Cerebellar nuclear complex (tissue), 1 donor: ENCODE results near the gene INF2.
"Not testable (repeated sequence)": the region's sequence is repeated elsewhere in the genome, so short reads cannot be mapped to it uniquely, and the experiment has no call there.

ENCODE experiments used
- DNase-seq, 2 experiments: peaks; one replicate each; lab custom pipeline; 2025; lab: John Stamatoyannopoulos, UW

INF2 gene

DNA sequence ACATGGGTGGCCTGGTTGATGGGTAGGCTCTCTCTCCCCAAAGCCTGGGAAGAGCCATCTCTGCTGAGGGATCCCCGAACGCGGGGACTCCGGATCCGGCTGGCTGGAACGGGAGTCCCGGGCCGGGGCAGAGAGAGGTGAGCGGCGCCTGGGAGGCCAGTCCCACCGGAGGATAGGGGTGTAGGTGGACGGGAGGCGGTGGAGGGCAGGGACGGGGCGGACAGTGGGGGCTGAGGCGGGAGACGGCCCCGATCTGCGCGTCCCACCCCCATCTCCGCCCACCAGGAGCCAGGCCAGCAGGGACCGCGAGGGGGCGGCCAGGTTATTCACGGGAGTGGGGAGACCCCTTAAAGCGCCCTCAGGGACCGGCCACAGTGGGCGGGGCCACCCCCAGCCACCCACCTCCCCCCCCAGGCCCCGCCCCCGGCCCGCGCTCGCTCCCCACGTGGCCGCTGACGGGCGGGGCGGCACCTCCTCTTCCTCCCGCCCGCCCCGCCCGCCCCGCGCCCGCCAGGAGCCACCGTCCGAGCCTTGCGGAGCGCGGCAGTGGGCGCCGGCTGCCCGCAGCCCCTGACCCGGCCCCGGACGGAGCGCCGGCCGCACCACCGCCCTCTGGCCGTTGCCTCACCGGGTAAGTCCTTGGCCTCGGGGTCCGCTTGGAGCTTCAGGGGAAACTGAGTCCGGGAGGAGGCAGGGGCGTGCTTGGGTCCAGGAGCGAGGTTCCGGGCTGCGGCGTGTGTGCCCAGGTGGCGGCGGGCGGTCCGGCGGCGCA is at the start of gene INF2:
TSS of gene INF2 (plus strand) at position 510 of the 772 bp plus-strand sequence. CDS start 11,748 bp downstream, outside the sequence.
- no peak for DNase-seq

DNA sequence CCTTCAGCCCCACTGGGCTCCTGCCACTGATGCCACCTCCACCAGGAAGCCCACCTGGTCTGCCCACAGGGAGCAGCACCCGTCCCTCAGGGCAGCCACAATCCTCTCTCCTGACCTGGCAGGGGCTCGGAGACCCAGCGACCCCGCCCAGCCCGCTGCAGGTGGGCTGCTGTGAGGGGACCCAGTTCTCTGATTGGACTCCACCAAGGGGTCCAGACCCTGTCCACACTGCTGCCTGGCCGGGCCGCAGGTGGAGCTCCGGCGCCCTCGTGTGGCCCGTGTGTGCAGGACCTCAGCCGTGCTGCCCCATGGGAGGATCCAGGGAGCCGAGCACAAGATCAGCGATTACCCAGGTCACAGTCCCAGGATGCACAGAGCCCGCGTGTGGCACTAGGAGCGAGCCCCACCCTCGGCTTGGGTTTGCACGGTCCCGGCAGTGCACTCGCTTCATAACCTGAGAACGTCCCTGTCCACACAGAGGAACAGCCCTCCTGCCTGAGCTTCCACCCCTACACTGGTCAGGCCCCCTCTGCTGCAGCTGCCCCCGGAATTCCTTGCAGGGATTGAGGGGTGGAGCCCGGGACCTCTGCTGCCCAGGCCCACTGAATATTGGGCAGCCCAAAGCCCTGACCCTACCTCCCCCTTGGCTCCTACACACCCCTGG is 49.4 kb upstream of the INF2 start:
- no peak for DNase-seq

DNA sequence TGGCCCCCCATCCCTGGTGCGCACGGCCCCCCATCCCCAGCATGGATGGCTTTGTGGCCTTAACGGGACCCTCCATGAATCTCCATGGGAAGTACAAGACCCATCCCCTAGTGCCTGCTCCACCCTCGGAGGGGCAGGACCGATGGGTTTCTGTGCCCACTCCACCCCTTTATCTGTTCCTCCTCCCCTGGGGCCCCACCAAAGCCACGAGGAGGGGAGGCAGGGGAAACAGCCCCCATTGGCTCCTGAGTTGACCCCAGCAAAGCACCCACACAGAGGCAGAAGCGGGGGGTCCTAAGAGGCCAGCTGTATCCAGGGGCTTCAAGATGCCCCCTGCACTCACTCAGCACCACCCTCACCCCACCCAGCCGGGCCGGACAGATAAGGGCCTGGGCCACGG is 48.7 kb upstream of the INF2 start:
- DNase-seq = no peak

DNA sequence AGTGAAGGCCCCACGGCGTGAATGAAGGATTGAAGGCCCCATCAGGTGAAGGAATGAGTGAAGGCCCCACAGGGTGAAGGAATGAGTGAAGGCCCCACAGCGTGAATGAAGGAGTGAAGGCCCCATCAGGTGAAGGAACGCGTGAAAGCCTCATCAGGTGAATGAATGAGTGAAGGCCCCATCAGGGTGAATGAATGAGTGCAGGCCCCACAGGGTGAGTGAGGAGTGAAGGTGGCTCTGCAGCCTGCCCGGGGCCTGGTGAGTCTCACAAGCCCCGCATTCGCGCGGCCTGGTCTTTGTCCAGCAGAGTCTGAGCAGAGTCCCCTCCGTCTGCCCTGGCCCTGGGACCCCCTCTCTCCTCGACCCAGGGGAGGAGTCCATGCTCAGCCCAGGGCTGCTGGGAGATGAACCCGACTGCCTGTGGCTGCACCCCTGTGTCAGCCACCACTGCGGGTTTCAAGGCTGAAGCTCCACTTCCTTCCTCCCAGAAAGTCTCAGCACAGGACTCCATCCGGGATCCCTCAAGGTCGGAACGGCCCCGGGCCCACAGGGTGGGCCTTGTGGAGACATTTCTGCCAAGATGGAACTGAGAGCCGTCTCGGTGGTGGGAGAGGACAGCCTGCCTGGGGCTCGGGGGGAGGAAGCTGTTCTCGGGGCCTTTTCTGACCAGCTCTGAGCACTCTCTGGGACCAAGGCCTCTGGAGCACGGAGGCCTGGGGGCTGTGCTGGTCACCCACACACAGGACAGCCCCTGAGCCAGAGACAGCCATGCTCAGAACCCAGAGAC is 47.5 kb upstream of the INF2 start:
- DNase-seq = no peak

DNA sequence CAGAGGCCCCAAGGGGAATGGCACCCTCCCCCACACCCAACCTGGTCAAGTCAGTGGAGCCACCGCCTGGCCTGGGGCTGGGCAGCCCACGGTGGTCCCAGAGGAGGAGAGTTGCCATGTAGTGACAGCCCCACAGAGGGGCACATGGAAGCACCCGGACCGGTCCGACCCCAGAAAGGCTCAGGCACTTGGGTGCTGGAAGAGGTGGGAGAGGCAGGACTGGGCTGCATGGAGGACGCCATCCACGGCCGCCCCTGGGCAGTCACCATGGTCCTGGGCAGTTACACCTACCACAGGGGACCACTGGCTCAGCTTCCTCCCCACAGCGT is 46.9 kb upstream of the INF2 start:
- no peak for DNase-seq

DNA sequence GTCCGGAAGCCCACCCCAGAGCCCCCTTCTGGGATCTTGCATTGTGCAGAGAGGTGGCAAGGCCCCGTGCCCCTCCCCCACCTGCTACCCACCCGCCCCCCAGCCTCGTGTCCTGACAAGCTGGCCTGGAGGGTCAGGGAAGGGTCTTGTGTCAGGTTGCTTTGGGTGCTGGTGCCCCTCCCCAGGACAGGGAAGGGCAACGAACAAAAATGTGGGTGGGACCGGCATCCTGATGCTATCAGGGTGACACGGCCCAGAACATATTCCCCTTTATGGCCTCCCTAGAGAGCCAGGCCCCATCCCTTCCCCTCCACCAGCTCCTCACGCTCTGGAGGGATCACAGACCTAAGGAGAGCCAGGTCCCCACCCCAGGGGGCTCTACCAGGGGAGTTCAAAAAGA is 46.1 kb upstream of the INF2 start:
- no peak for DNase-seq

DNA sequence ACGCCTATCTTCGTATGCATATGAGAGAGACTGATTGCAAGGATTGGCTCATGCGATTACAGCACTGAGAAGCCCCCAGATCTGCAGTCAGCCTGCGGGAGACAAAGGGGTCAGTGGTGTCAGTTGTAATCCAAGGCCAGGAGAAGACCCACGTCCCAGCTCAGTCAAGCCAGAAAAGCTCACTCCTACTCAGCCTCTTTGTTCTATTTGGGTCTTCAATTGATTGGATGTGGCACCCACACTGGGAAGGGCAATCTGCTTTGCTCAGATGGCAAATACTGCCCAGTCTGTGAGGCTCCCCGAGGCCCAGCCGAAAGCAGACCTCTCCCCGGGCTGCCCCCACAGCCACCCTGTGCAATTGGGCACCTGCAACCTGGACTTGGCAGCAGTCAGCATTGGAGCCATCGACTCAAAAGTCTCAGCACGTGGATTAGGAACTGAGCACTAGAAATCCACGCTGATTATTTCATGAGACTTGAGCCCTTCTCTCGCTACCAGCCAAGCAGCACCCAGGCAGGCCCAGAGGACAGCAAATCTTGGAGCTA is 45.3 kb upstream of the INF2 start:
- no peak for DNase-seq

DNA sequence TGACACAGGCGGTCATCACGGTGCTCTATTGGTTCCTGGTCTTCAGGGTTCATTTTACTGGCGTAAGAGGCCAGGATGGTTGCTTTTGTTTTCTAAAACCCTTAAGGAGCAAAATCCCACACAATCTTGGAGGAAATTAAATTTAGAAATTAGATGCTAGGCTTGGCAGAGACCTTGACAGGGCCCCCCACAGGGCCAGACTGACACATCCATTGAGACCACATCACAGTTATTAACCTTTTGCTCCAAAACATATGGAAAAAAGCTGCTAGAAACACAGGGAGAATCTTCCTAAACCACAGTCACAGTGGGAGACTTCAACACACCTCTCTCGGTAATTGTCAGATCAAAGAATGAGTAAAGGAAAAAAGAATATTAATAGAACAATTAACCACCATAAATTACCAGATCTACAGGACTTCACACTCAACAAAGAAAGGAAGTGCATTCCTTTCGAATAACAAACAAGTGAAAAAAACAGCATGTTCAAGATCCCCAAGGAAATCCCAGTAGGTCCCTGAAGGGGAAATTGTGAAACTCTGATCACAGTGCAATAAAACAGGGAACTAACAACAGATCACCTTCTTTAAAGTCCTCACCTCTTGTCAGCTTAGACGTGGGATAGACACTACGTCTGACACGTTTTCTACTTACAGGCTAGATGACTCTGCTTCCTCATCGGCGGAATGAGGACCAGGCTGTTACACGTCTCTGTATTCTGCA is 44.6 kb upstream of the INF2 start:
- DNase-seq = no peak

DNA sequence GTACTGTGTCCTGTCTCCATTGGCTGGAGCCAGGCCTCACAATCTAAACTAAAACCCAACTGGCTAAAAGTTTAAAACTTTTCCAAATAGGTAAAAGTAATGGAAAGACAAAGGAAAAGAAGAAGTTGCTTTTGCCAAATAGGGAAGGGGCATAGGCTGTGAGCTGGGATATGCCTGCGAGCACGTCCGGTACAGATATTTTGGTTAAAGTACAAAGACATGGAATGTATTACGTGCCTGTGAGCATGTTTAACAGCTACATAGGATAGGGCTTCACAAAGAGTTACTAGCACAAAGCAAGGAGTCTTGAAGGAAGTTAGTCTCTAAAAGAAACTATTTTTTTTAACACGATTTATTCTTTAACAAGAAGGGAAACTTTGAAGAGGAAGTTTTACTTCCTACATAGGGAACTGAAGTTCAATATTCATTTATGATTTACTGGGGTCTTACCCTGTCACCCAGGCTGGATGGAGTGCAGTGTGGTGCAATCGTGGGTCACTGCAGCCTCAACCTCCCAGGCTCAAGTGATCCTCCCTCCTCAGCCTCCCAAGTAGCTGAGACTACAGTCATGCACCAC is 41.9 kb upstream of the INF2 start:
- DNase-seq = no peak

DNA sequence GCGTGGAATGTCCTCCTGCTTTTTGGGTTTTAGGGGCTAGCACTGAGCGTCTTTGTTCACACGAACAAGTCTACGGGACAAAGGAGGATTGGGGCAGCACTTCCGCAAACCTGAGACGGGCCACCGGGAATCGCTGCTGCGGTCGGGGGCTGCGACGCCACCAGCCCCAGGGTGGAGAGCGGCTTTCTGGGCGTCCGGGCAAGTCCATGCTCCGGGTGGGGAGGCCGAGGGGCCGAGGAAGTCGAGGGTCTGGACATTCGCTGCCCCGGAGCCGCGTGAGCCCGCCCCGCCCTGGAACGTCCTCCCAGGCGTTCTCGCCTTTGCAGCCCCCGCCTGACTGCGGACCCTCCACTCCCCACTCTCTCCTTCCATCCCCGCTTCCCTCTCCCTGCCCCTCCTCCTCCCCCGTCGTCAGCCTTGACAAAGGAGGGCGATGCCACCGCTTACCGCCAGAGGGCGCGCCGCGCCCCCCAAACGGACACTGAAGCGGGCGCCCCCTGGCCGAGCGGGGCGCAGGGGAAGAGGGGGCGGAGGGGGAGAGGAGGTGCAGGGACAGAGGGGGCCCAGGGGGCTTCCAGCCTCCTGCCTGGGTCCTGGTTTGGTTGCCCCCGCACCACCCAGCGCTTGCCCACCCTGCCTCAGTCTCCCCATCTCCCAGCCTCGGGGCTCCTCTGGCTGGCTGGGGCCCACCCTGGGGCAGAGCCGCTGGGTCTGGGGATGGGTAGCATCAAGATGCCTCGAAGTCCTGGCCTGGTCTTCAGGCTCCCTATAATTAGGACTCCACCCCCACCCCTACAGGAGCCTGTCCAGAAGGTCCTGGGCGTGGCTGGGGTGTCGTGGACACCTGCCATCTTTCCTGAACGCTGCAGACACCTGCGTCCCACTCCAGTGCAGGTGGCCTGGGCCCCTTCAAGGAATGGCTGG is 39.1 kb upstream of the INF2 start:
- no peak for DNase-seq

DNA sequence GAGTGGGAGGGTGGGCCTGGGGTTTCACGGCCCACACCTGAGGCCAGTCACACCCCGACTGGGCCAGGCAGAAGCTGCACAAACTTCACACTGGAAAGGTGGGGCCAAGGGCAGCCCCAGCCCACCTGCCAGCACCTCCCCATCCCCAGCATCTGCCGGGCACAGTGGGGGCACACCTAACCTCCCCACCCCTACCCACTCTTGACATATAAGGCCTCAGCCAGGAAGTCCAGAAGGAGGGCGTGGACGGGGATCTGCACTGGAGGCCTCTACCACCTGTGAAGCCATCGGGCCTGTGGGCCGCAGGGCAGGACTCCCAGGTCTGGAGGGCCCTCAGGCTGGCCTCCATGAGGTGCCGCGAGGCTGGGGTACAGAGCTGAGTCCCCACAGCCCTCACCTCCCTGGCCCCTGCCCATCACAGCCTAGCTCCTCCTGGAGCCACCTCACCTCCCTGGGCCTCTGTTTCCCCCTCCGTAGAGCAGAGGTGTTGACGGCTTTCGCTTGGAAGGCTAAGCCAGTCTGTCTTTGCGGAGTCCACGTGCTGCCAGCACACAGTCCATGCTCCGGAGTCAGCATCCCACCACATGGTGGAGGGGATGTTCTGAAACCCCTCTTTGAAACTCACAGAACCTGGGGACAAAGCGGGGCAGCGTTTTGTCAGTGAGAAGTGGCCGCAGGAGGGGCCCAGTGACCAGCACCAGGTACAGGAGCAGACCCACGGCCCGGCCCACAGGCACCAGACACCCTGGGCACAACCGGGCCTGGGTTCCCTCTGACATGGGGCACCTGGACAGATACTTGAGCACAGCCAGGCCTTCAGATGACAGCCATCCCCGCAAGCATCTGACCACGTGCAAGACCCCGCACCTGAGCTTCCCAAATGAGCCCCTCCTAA is 38.2 kb upstream of the INF2 start:
- no peak for DNase-seq

DNA sequence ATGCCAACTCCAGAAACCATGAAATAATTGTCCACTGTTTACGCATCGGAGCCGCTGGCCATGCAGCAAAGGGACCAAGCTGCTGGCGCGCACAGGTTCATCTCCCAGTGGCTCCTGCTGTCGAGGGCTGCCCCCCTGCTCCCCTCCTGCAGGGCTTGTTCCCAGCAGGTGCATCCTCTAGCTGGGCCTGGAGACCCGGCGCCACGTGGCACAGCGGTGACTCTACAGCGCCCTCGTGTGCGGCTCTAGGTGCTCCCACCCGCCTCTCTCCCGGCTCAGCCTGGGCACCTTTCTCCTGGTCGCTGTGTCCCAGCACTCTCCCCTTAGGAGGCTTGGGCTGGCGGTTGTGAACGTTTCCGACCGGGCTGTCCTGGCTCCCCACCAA is 37.5 kb upstream of the INF2 start:
- no peak for DNase-seq

DNA sequence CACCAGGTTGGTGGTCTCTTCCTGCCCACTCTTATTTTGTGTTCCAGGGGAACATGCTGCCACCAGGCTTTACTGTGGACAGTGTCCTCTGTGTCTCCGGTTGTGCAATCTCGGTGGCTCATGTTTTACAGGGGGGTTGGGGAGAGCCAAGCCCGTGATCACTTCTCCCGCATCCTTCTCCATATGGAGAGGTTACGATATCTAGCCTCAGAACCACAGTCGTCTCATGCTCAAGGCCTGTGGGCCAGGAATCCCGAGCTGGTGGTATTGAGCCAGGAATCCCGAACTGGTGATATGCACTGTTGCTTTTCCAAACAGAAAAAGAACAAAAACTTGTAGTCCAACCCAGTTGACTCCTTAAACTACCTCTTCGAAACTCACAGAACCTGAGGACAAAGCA is 37.0 kb upstream of the INF2 start:
- no peak for DNase-seq

DNA sequence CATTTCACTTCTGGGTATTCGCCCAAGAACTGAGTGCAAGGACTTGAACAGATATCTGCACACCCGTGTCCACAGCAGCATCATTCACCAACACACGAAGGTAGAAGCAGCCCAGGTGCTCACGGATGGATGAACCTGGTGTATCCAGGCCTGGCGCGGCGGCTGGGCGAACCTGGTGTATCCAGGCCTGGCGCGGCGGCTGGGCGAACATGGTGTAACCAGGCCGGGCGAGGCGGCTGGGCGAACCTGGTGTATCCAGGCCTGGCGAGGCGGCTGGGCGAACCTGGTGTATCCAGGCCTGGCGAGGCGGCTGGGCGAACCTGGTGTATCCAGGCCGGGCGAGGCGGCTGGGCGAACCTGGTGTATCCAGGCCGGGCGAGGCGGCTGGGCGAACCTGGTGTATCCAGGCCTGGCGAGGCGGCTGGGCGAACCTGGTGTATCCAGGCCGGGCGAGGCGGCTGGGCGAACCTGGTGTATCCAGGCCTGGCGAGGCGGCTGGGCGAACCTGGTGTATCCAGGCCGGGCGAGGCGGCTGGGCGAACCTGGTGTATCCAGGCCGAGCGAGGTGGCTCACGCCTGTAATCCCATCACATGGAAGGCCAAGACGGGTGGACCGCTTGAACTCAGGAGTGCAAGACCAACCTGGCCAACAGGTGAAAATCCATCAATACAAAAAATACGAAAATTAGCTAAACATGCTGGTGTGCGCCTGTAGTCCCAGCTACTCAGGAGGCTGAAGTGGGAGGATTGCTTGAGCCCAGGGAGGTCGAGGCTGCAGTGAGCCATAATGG is 36.1 kb upstream of the INF2 start:
- DNase-seq = not testable (repeated sequence)

DNA sequence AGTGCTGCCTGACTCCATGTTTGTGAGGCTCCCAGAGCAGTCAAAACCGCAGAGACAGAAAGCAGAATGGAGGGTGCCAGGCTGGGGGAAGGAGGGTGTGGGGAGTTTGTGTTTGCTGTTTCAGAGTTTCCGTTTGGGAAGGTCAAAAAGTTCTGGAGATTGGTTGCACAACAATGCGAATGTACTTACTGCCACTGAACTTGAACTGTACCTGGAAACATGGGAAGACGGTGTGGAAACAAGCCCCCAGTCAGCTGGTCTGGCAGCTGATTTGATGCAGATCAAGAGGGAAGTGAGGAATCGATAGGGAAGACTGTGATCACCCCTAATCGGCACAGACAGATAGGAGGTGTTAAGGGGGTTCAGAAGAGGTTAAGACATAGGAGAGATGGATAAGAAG is 35.3 kb upstream of the INF2 start:
- no peak for DNase-seq

DNA sequence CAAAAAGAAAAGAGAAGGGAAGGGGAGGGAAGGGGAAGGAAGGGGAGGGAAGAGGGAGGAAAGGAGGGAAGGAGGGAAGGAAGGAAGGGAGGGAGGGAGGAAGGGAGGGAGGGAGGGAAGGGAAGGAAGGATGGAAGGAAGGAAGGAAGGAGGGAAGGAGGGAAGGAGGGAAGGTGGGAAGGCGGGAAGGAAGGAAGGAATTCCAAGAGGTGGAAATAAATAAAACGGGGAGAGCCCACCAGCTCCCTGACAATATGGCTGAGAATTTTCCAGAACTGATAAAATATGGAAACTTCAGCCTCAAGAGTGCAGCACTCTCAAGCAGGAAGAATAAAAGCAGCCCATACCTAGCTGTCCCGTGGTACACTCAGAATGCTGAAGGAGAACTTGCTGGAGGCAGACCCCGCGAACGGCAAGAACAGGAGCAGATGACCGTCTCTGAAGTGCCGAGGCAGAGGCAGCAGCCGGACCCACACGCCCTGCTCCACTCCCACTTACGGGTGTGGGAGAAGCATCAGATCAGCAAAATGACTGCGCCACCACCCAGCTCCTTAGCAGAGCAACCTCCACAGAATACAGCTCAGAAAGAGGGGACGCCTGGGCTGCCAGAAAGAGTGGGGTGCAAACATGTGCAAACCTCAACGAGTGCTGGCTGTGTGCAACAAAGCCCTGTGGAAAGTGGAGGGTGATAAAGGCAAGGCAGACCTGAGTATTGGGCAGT is 34.1 kb upstream of the INF2 start:
- DNase-seq = no peak

DNA sequence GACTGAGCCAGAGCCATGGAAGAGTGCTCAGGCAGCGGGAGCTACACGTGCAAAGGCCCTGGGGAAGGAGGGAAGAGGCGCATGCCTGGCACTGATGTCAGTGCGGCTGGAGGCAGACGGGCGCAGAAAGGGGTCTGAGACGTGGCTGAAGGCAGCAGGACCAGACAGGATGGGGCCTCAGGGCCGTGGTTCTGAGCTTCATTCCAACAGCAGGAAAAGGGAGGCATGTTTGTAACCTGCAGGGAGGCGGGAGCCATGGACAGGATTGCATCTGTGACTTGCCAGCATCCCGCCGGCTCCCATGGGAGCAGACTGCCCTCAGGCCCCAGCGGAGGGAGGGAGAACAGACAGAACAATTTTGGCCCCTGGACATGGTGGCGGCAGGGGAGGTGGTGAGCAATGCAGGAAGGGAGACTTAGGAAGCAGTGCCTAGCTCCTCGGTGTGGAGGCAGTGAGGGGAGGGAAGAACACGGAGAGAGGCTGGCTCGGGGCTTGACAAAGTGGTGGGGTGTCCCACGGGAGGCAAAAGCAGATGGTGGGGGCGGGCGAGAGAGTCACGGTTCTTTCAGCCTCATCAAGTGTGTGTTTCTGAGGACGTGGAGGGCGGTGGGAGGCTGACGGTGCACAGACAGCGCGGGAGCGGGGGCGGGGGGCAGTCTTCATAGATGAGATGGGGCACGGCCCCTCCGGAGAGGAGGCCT is 33.3 kb upstream of the INF2 start:
- no peak for DNase-seq
